GM20431 (cell line): ENCODE measurements around the gene KAZALD1.

ENCODE experiments used
- in situ Hi-C: fragments of 300-500 bp; cut with MseI, MboI; formaldehyde crosslinking; loops from one replicate; pipeline ENCODE4 v1.15.0; 2020; ENCODE audit warnings: low sequenced_read_pairs; ENCODE audit not compliant: unreplicated experiment

The KAZALD1 gene, protein sequence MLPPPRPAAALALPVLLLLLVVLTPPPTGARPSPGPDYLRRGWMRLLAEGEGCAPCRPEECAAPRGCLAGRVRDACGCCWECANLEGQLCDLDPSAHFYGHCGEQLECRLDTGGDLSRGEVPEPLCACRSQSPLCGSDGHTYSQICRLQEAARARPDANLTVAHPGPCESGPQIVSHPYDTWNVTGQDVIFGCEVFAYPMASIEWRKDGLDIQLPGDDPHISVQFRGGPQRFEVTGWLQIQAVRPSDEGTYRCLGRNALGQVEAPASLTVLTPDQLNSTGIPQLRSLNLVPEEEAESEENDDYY

GRCh38 chr10:101061624-101062231 is at the start of gene KAZALD1:
Gene KAZALD1, plus strand, starts transcription at chr10:101061989. Its CDS starts 604 bp downstream, at chr10:101062593.
- in situ Hi-C loops: no loop called here

DNA sequence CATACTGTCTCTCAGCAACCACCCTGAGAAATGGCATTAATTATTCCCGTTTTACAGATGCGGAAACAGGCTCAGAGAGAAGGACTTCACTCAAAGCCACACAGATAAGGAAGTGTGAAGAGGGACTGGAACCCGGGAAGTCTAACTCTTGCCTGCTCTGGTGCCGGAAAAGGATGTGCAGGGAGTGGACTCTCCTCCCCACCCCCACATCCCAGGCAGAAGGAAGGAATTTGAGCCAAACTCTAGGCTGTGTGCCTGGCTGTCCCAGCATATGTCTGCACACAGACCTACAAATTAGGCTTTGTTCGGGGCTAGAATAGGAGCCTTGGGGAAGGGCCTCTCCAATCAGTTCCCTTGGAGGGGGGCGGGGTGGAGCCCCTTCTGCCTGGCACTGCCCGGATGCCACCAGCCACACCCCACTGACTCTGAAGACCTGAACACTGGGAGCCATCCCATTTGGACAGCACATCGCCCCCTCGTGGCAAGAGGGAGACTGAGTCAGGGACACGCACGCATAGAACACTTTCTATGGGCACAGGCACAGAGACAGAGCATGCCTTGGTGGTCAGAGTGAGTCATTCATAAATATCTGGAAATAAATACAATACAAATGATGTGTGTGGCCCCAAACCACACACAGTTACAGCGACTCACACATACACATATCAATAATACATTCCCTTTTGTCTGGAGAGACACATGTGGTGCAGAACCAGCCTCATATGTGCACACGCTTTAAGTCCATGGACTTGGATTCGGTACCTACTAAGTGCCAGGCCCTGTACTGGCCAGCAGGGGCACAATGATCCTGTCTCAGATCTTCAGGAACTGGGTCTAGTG is 49.0 kb upstream of the KAZALD1 start:
- in situ Hi-C loops: no loop called here

- in situ Hi-C loops: no loop called here
Measured at GRCh38 chr10:101013365-101013825, 48.4 kb upstream of the KAZALD1 start.

DNA sequence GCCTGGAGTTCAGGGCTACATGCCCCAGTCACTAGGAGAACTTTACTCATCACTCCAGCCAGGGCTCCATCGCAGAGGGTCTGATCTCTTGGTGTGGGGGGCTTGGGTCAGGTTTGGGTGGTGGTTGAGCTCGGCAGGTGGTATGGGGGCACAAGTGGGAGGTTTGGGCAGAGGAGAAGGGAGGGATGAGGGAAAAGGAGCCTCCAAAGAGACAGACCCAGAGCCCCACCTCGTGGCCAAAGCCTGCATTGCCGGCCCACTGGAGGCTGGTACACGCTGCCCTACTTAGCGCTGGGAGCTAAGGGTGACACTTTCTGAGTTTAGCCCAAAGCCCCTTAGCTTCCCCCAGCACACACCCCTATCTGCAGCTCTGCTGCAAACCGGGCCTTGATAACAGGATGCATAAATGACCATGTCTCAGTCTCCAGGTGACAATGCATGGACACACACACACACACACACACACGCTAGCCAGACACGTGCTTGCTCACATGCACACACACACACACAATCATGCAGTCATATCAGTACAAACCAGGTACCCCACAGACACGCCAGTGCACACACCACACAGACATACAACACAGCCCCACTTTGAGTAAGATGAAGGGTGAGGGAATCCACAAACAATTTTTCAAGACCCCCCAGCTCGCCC is 47.4 kb upstream of the KAZALD1 start:
- in situ Hi-C loops: no loop called here

GRCh38 chr10:101014966-101015581 is 46.7 kb upstream of the KAZALD1 start:
- in situ Hi-C loops: no loop called here

- in situ Hi-C loops: no loop called here
Measured at GRCh38 chr10:101015582-101015973, 46.2 kb upstream of the KAZALD1 start.

DNA sequence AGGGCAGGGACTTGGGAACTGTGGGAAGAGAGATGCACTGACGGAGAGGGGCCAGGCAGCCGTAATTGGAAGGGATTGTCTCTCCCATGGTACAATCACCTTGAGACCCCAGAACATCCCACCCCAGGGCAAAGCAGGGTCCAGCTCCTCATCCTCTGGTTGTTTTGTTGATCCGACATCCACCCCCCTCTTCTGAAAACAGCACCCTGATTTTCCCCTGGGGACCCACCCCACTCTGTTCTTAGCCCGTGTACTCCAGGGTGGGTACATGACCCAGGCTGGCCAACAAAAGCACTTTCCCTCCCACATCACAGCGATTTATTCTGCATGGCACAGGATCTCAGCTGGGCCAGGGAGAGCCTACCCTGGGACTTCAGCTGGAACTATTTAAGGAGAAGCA is 45.0 kb upstream of the KAZALD1 start:
- in situ Hi-C loops: no loop called here

DNA sequence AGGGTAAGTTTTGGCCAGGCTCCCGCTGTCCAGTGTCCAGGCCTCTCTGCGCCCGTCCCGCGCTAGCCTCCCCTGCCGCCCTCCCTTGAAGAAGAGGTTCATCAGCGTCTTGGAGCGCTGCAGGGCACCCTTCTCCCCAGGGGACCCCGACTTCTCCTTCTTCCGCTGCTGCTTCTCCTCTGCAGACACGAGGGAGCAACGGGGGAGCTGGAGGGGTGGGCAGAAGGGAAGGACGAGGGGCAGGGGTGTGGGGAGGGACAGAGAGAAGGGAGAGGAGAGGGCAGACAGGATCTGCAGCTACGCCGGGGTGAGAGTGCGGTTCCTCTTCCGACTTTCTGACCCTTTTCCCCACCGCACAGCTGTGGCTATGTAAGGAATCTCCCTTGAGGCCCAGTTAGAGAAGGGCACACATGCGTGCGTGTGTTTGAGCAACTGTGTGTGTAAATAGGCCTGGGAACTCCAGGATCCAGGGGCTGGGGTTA is 43.6 kb upstream of the KAZALD1 start:
- in situ Hi-C loops: no loop called here

DNA sequence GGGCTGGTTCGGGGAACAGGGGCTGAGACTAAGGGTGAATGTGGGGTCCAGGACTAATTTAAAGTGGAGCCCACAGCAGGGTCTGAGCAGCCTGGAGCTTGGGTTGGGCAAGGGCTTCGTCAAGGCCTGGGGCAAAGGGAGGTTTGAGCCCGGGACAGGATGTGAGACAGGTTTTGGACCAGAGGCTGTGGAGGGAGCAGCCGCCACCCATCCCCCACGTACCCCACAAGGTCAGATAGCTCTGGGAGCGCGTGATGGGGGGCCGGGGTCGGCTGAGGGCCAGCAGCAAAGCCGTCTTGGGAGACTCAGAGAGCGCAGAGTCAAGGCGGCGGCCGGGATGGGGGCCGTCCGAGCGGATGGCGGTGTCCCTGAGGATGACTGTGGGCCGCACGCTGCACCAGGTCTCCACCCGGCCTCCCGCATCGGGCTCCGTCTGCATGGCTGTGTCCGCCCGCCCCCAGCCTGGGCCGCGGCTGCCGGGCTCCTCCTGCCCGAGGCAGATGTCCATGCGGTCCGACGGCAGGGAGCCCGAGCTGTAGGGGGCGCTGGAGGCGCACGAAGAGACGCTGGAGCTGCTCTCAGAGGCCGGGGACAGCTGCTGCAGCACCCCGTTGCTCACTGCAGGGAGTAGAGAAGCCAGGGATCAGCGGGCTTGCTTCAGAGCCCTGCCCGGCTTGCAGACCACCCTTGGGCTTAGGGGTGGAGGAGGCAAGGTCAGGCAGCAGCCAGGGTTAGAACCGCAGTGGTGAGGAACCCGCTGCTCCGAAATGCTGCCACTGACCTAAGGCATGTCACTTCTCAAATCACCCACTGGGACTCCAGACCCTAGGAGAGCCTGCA is 43.0 kb upstream of the KAZALD1 start:
- in situ Hi-C loops: no loop called here

- in situ Hi-C loops: no loop called here
Measured at GRCh38 chr10:101019440-101019703, 42.4 kb upstream of the KAZALD1 start.

DNA sequence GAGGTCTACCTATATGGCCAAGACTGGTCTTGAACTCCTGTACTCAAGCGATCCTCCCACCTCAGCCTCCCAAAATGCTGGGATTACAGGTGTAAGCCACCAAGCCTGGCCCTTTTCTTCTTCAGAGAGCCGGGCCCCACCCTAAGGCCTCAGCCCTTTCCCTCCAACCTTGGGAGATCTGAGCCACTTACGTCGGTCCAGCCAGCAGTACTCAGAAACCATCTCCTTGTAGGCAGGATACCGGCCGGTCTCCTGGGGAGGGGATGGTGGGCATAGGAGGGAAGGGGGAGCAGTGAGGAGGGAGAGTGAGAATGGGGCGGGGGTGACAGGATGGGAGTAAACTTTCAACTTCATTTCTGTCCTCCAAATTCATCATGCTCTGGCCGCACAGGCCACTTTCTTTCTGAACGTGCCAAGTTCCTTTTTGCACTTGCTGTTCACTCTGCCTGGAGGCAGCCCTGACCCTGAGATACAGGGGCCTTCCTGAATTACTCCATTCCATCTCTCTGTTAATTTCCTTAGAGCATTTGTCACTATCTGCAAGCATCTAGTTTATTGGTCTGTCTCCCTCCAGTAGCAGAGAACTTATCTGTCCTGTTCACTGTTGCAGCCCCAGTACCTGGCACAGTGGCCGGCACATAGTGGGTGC is 41.2 kb upstream of the KAZALD1 start:
- in situ Hi-C loops: no loop called here

DNA sequence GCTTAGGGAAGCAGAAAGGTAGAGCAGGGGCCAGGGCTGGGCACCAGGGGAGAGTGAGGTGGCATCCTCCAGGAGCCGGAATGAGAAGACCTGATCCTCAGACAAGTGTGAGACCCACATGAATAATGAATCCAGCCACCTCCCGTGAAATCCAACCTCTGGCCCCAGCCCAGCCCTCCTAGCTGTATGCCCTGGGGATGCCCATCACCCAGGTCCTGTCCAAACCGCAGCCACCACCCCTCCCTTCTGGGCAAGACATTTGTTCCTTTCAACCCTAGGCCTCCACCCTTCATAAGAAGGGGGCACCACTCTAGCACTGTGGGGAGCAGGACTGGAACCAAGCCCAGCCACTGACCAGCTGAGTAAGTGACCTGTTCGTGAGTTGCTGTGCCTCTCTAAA is 40.5 kb upstream of the KAZALD1 start:
- in situ Hi-C loops: no loop called here

- in situ Hi-C loops: no loop called here
Measured at GRCh38 chr10:101021692-101022251, 40.0 kb upstream of the KAZALD1 start.

DNA sequence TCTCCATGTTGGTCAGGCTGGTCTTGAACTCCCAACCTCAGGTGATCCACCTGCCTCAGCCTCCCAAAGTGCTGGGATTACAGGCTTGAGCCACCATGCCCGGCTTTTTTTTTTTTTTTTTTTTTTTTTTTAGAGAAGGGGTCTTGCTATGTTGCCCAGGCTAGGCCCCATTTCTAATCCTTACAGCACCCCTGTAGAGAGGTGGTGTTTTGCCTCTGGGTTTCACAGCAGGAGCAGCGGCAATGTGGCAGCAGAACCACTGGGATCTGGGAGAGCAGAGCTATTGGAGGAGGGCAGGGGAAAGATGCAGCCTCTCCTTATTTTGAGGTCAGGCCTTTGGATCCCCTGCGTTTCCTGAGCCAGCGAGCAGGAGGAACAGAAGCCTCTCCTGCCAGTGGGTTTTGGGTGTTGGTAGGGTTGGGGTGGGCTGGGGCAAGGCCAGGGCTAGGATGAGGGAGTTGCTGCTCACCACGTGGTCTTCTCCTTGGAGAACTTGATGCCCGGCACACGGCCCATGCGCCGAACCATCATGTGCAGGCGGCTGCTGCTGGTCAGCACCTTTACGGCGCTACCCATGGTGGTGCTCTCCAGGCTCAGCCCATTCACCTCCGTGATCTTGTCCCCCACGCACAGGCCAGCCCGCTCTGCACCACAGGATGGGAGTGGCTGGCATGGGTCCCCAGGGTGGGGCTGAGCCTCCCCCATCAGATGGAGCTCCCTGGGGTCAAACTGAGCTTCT is 38.7 kb upstream of the KAZALD1 start:
- in situ Hi-C loops: no loop called here

- in situ Hi-C loops: no loop called here
Measured at GRCh38 chr10:101027106-101027720, 34.6 kb upstream of the KAZALD1 start.

GRCh38 chr10:101028446-101029337 is 33.1 kb upstream of the KAZALD1 start:
- in situ Hi-C loops: no loop called here
